KG1 (cell line): ENCODE data around the gene CPA1.

Experiments
- DNase-seq: peaks from one replicate; lab custom pipeline; 2025; lab: John Stamatoyannopoulos, UW

CPA1 gene

DNA sequence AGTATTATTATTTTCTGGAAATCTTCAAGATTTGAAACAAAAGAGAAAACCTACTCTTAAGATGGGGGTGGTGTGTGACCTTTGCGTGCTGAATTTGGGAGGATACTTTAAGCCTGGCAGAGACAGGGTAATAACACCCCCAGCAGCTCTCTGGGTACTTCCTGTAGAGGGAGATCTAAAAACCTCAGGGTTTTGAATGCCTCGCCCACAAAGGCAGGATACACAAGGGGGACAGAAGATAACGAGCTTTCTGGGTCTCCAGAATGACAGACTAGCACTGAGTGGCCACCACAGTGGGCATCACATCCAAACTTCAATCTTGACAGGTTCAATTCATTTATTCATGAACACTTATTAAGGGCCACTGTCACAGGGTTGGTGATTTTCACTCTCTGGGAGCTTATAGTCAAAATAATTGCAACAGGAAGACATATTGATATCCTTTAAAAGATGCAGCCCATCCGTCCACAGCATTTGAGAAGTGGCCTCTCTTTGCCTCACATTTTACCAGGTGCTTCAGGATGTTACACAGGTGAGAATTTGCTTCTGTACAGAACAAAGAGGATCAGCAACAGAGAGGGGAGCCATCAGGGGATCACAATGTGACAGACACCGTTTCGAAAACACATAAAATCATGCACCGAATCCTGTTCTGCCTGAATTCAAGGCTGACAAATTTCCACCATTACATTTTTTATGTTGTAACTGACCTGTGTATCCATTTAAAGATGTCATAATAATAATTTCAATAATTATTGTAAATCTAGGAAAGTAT, 14.3 kb downstream of the CPA1 start:
- DNase-seq: no peak

DNA sequence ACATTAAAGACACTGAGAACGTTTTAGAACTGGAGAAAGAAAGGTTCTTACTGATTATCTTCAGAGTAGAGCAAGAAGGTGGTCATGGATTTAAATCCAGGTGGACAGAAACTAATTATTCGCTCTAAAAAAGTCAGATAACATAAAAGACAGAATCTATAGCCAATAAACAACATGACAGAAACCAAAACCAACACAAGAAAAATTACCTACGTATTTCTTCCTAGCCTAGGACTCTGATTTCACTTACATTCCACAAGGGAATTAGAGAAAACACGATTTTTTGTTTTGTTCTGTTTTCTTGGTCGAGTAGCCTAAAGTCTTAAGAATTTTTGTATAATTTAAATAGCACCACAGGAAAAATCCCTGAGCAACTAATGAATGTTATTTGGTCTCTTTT, 15.1 kb downstream of the CPA1 start:
- DNase-seq: no peak

DNA sequence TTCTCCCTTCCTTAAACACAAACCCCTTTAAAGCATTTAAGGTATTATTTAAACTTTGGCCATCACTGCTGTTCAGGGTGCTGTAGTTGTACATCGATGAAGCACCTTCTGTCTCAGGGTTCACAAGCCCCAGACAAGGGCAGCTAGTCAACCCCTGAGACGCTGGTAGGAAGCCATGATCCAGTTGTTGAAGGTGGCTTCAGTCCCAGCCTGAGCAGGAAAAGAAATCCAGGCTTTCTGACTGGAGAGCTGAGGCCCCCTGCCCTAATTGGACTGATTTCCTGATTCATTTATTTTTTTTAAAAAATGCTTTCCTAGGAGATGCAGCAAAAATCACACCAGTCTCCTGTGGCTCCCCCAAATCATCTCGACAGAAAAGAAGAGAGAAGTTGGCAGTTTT, 15.8 kb downstream of the CPA1 start:
- no peak for DNase-seq

DNA sequence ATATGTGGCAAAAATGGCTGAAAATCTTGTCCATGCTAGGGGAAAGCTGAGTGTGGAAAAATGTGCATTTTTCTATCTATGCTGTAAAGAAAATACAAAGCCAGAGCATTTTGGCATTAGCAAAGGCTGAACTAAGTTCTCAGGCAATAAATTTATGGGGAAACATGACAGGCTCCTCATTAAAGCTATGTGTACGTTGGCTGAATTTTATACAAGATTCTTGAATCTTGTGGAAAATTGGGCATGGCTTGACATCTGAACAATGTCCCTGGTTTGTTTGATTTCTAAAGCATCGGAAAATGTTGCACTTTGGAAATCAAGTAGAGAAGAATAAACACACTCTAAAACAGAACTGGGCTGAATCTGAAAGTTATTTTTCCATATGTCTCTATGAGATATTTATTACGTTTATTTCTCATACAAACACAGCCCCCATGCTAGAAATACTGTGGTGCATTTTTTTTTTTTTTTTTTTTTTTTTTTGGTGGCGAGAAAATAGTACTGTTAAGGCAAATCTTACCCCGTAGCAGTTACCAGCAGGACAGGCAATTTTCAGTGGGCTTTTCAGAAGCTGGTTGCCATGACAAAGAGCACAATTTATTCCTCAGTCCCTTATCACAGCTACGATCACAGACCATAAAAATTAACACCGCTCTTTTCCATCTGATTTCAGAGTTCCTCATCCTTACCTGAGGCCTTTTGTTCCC, 16.9 kb downstream of the CPA1 start:
- DNase-seq: no peak

DNA sequence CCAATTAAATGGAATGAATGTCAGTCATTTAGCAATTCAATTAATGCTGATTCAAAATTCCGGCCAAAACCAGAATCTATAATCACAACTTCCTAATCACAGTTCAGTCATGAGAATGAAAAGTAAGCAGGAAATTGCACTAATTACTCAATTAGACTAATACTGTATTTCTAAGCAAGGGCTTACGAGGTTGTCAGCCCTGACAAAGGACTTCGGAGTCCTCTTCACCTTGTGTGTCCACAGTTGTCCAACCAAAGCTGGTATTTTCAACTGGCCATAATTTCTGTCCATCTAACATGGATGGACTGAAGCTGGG, 17.4 kb downstream of the CPA1 start:
- no peak for DNase-seq

DNA sequence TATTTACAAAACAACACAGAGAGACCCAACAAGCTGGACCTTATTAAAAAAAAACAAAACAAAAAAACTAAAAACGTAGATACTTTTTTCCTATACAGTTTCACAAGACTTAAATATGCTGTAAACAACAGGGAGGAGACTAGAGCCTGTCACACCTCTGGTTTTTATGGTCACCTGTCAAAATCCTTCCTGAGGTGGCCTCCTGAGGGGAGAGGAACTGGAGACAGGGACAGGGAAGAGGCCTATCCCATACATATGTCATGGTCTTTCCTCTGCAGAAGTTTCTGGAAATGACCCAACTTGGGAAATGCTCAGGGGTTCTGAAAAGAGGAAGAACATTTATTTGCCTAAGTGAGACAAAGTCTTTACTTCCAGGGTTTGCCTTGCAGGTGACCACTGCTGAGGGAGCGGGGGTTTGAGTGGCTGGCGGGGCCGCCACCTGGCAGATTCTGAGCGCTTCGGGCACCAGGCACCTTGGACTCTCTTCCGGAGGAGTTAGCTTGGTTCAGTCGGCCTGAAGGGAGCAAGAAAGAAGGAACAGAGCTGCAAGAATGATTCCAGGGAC, 18.3 kb downstream of the CPA1 start:
- no peak for DNase-seq

DNA sequence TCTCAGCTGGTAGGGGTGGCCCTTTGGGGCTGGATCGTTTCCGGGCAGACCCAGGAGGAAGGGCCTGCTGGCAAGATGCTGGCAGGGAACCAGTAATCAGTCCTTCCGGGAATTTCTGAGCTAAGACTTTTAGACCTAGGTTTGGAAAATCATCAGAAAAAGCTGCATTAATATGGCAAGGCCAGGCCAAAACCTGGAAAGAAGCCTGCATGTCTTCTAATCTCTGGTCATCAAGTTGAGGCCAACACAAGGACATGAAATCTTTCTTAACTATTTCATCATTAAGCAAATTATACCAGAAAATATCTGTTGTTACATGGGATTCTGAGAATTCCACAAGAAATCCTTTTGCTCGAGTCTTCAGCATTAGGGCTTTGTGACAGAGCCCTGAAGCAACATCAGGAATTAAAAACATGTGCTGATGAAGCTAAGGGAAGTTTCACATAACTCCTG, 19.9 kb downstream of the CPA1 start:
- DNase-seq: no peak

DNA sequence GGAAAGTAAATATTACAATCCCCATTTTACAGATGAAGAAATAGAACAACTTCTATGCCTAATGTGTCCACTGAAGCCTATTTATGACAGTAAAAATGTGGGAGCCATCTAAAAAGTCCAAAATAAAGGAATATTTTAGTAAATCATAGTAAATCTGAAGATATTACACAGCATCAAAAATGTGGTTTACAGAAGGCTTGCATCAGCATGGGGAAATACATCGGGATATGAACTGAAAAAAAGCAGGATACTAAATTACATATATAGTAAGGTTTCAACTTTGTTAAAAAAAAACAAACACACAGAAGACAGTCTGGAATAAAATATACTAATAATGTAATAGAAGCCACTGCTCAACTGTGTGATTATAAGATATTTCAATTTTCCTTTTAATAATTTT, 20.8 kb downstream of the CPA1 start:
- DNase-seq: no peak

DNA sequence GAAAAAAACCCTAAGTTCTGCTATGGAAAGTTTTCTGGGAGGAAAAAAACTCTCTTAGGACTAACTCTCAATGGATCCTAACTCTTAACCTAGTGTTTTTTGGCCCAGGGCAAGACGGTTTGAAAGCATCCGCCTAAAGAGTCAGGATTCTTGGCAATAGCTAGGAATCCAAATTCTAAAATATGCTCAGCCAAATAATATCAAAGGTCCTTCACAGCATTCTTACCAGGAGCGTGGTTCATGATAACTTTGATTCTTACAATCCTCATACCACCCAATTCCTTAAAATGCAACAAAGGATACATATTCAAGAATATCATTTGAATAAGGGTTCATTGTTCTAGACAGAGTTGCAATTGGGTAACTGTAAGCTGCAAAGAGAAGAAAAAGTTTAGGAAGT, 21.3 kb downstream of the CPA1 start:
- DNase-seq: no peak

DNA sequence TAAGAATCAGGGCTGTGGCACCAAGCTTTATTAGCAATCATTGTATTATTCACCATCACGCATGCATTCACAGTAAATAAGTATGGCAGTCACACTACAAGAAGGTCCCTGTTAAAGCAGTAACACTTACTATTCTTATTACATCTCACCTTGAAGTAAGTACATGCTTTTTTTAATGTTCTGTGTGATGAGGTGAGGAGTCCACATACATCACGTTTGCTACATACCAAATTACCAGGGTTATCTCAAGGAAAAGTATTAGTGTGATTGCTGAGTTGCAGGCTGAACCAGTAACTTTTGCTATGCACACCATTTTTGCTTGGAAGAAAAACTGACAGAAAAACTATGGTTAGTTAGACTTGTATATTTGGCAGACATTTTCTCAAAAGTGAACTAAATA, 24.7 kb downstream of the CPA1 start:
- no peak for DNase-seq

DNA sequence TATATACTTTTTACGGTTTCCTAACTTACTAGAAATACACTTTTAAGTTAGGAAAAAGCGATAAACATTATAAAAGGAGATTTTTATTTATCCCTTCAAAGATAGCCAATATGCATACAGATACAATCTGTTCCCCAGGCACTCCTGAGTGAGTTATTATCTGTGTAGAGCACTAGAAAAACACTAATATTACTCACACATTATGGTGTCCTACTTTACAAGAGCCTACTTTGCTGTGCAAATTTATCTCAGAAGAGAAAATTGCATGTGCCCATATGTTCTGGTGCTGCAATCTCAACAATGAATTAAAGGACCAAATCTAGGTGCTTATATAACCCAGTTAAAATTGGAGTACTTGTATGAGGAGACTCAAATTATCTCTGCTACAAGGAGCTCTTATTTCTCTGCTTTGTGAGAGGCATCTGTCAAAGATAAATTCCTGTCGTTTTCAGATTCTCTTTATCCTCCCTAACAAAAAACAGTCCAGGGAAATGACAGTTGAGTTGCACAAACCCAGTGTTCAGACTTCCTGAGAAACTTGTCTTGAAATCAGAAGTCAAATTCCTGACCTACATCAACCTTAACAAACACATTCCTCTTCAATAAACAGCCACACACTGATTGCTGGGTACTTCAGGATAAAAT, 28.9 kb downstream of the CPA1 start:
- DNase-seq: no peak

DNA sequence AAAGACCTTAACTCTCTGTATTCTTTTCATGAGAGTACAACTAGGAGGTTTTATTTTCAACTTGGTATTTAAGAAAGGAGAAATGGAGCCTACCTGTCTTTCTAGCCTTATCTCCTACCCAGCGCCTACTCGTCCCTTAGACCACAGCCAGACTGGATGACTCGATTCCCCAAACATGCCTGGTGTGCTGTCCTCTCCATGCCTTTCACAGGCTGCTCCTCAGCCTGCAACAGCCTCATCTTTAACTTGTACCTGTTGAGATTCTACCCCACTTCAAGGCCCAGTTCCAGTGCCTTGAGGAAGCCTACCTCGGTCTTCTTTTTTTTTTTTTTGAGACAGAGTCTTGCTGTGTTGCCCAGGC, 29.4 kb downstream of the CPA1 start:
- DNase-seq: no peak

DNA sequence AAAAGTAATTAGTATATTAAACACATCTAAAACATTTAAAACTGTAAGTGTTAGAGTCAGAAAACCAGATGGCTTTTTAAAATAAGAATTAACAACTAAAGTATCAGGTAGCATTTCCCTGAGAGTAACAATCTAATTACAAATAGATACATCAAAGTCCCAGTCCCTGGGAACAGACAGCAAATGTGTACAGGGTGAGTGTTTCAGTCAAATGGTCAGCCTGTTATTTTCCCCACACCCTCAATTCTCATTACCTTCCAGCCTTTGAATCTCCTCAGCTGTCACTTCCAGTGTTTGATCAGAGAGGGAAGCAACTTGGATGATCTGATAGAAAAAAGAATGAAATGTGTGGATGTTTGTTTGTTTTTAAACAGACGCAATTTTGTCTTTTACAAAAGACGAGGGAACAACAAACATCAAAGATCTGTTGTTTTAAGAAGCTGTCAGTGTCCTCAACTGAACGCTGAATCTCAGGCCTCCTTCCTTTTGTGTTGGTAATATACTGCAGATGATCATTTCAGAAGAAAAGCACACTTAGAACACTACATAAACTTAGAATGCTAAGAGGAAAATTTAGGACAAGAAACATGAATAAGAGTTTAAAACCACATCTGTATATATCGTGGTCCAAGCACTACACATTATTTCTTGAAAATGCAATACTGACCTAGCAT, 30.7 kb downstream of the CPA1 start:
- DNase-seq: no peak

DNA sequence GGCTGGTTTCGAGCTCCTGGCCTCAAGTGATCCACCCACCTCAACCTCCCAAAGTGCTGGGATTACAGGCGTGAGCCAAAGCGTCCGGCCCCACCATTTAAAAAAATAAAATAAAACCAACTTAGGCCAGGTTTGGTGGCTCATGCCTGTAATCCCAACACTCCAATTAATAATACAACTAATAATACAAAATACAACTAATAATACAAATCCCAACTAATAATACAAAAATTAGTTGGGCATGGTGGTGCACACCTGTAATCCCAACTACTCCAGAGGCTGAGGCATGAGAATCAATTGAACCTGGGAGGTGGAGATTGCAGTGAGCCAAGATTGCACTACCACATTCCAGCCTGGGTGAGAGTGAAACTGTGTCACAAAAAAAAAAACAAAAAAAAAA, 32.9 kb downstream of the CPA1 start:
- no peak for DNase-seq

DNA sequence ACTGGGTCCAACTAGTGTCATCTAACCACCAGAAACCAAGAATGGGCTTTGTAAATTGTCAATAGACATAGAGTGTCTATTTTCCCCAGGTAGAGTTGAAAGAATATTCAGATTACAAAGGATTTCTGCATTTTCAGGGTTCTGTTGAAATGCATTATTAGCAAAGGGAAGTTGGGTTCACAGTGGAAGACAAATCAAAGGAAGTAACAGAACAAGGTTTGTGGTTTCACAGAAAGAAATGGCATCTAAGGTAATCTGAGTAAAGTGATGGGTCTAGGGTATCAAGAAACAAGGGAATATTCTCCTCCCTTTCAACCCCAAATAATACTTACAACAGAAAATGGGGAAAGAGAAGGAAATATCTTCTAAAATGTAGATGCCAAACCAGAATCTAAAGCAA, 34.7 kb downstream of the CPA1 start:
- no peak for DNase-seq

DNA sequence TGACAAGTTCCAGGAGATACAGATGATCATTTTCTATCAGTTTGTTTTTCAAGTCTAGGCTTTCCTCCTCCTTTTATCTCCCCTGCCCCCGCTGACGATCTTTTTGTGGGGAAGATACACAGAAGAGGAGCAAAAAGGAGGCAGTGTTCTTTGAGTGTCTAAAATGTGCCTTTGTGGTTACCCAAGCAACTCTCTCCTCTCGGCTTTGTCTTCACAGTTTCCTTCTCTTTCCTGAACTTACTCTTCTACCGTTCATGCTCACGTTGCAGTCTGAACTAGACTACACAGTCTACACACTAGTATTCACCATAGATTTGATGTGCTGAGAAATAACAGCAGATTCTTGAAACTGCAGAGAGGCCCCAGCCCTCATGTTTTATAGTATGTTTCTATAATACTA, 36.9 kb downstream of the CPA1 start:
- no peak for DNase-seq

DNA sequence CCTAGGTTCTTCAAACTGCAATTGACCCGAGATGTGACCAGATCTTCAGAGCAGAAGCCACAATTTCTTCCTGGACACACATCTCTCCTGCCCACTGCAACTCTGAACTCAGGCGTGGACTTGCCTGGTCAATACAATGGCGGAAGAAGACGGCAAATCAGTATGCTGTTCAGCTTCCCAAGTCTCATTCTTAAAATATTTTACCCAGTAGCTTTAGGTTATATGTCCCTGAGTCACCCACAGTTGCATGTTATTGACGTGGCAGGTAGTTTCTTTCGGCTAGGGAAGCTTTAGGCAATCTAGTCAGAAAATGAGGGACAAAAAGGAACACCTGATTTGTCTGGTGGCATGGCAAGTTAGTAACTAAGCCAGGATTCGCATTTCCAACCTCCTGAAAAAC, 38.0 kb downstream of the CPA1 start:
- no peak for DNase-seq

DNA sequence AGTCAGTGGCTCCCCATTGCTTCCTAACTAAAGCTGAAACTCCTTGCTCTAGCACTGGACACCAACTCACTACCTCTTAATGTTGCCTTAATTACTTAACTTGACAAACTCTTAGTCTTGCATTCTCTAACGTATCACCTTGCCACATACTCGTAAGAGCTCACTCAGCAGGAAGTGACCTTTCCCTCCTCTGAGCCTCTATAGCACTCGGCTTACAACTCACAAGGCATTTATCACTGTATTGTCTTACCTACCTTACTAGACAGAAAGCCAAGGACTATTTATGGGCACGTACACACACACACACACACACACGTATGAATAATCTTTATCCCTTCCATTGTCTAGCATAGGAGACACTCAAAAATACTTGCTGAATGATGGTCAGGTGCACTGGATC, 39.4 kb downstream of the CPA1 start:
- DNase-seq: no peak

DNA sequence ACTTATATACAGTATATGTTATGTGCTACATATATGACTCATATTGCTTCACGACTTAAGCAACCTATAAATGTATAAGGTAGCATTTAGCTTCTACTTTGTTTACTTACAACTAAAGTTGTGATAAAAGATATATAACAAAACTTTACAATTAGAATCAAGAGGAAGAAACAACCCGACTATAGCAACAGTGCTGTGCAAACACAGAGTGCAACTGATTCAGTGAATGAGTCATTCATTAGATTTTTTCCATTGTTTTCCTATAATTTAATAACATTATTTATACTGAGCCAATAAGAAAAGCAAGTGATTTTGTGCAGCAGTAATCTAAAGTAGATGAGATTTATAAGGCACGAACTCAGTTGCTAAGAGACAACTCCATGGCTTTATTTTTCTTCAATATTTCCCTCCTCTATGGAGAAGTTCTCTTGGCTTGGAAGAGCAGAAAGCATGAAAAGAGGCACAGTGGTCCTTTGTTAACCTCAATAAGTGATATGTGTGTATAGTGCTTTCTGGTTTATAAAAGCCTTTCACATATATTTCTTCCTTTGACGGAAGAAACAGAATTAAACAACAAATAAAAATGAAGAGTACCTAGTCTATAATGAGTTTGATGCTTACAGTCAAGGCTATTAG, 40.8 kb downstream of the CPA1 start:
- DNase-seq: no peak

DNA sequence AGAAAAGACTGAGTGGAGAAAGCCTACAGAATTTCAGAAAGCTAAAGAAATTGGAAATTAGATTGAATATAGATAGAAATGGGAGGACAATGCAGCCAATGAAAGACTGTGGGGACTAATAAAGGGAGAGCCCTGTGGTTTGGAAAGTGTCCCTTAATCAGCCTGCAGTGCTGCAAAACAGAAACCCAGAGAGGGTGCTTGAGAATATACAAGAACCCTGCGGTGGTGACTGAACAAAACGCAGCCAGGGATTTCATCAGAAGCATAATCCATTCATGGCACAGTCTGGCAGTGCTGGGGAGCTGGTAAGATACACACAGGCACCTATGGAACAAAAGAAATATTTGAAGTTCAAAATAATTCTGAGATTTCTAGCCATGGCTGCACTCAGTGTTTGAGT, 41.4 kb downstream of the CPA1 start:
- no peak for DNase-seq

DNA sequence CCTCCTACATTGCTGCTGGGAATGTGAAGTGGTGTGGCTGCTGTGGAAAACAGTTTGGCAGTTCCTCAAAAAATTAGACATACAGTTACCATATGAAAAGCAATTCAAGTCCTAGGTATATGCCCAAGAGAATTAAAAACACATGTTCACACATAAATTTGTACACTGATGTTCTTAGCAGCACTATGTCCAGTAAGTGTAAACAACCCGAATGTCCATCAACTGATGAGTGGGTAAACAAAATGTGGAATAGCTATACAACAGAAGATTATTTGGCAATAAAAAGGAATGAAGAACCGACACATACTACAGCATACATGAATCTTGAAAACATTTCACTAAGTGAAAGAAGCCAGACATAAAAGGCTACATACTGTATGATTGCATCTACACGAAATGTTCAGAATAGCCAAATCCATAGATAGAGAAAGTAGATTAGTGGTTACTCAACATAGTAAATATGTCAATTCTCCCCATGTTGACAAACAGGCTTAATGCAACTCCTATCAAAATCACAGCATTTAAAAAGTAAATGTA, 43.3 kb downstream of the CPA1 start:
- DNase-seq: no peak

DNA sequence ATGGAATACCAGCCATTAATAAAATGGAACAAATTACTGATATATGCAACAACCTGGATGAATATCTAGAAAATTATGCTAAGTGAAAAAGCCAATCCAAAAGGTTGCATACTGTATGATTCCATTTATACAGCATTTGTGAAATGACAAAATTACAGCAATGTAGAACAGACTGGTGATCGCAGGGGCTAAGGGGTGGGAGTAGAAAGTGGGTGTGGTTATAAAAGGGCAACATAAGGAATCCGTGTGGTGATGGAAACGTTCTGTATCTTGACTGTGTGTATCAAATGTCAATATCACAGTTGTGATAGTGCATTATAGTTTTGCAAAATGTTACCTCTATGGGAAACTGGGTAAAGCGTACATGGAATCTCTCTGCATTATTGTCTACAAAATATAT, 45.5 kb downstream of the CPA1 start:
- DNase-seq: no peak
